Keratinocyte (primary cell): ENCODE measurements around the gene MFN1. TPM values are rescaled to one million over a fixed set of nuclear protein-coding genes. Genes with fewer than 3 reads are reported as not detected.

ENCODE experiments used
- DNase-seq: peaks from one replicate; pipeline ENCODE4 v3.0.0-alpha.2; 2011; ENCODE audit warnings: low read depth, missing footprints, low spot score
- FAIRE-seq: peaks from 2 replicates; lab custom pipeline; 2011; peaks lifted over from hg19 to GRCh38; lab: Jason Lieb, UNC
- H2AFZ ChIP-seq: 2 replicates; pipeline ENCODE4 v1.6.0; 2012; ENCODE audit warnings: low read length, control low read depth, inconsistent platforms; ENCODE audit not compliant: control insufficient read depth
- H3K27ac ChIP-seq: 2 replicates; pipeline ENCODE4 v1.5.1; 2011; ENCODE audit warnings: low read length; ENCODE audit not compliant: control insufficient read depth, insufficient read depth
- H3K27me3 ChIP-seq: 3 replicates; pipeline ENCODE4 v1.6.0; 2011; ENCODE audit warnings: low read length; ENCODE audit not compliant: control insufficient read depth, insufficient read depth; ENCODE audit errors: extremely low read depth
- H3K36me3 ChIP-seq, 2 experiments: 2 replicates in 1 of 2; 3 replicates in 1 of 2; pipeline ENCODE4 v1.5.1; 2011; ENCODE audit warnings: low read length in 2 of 2, mild to moderate bottlenecking in 1 of 2; ENCODE audit not compliant: control insufficient read depth in 2 of 2, insufficient read depth in 2 of 2; ENCODE audit errors: extremely low read depth in 1 of 2
- H3K4me1 ChIP-seq: 3 replicates; pipeline ENCODE4 v1.5.1; 2011; ENCODE audit warnings: low read length; ENCODE audit not compliant: control insufficient read depth, insufficient read depth; ENCODE audit errors: extremely low read depth
- H3K4me2 ChIP-seq: 3 replicates; pipeline ENCODE4 v1.6.0; 2011; ENCODE audit warnings: low read depth, low read length; ENCODE audit not compliant: control insufficient read depth, insufficient read depth; ENCODE audit errors: extremely low read depth
- H3K4me3 ChIP-seq, 3 experiments: fragments of 200-600 bp in 1 of 3; sonication (generic) in 1 of 3; 2 replicates in 2 of 3; 3 replicates in 1 of 3; pipeline ENCODE4 v1.5.1; 2011 to 2016; ENCODE audit warnings: low read length in 3 of 3, mild to moderate bottlenecking in 3 of 3, control low read depth in 2 of 3, inconsistent platforms in 1 of 3, low read depth in 1 of 3, mixed read lengths in 1 of 3, mixed run types in 1 of 3, moderate library complexity in 1 of 3; ENCODE audit not compliant: control insufficient read depth in 2 of 3, insufficient read depth in 2 of 3; ENCODE audit errors: extremely low read depth in 1 of 3
- H3K79me2 ChIP-seq: 2 replicates; pipeline ENCODE4 v1.6.0; 2012; ENCODE audit warnings: low read length; ENCODE audit not compliant: control insufficient read depth, insufficient read depth
- H3K9ac ChIP-seq: 3 replicates; pipeline ENCODE4 v1.6.0; 2011; ENCODE audit warnings: low read length; ENCODE audit not compliant: control insufficient read depth, insufficient read depth; ENCODE audit errors: extremely low read depth
- H3K9me1 ChIP-seq: 3 replicates; pipeline ENCODE4 v1.6.0; 2011; ENCODE audit warnings: low read length; ENCODE audit not compliant: control insufficient read depth, insufficient read depth; ENCODE audit errors: extremely low read depth
- H3K9me3 ChIP-seq: 2 replicates; pipeline ENCODE4 v1.5.1; 2012; ENCODE audit warnings: low read depth, low read length; ENCODE audit not compliant: control insufficient read depth
- H4K20me1 ChIP-seq: 3 replicates; pipeline ENCODE4 v1.6.0; 2011; ENCODE audit warnings: low read length; ENCODE audit not compliant: control insufficient read depth, insufficient read depth; ENCODE audit errors: extremely low read depth
- EZH2 ChIP-seq: IDR thresholded peaks from one replicate; pipeline ENCODE4 v1.6.1; 2012; ENCODE audit warnings: inconsistent platforms, mild to moderate bottlenecking, low read length, moderate library complexity
- dilution Hi-C: fragments of 300-500 bp; cut with MboI; formaldehyde crosslinking; loops from one replicate; pipeline ENCODE4 v1.7.0; 2020; ENCODE audit warnings: low sequenced_read_pairs; ENCODE audit not compliant: extremely low pct_ligation_motif_present
- polyA plus RNA-seq, 5 experiments: library from polyadenylated mRNA; depleted of rRNA in 3 of 5; stranded (reverse) in 3 of 5; stranded (forward) in 1 of 5; unstranded in 1 of 5; fragments of >200 nt; gene quantifications; 1 replicate in 1 of 5; 2 replicates in 3 of 5; 3 replicates in 1 of 5; pipeline versions ENCODE4 v1.2.1 to v1.2.3, GENCODE V29; 2011 to 2012; ENCODE audit warnings: missing spikeins in 2 of 5, low read depth in 1 of 5, low replicate concordance in 1 of 5
- TF ChIP-seq, protein P1 (sequence below), 3 experiments: IDR thresholded peaks in 1 of 3; conservative IDR thresholded peaks in 1 of 3; optimal IDR thresholded peaks in 1 of 3; 2 replicates in 2 of 3; 3 replicates in 1 of 3; pipeline versions ENCODE3 to v1.5.1; 2011; ENCODE audit warnings: low read length in 3 of 3, mild to moderate bottlenecking in 3 of 3, moderate library complexity in 2 of 3, control low read depth in 1 of 3, inconsistent platforms in 1 of 3; ENCODE audit not compliant: insufficient read depth in 2 of 3; ENCODE audit errors: extremely low read depth in 1 of 3

Gene MFN1
- polyA plus RNA-seq, 1 donor (not counting 4 experiments of a cell fraction or from before 2014, with no cell fraction given), result 50.2 TPM

DNA sequence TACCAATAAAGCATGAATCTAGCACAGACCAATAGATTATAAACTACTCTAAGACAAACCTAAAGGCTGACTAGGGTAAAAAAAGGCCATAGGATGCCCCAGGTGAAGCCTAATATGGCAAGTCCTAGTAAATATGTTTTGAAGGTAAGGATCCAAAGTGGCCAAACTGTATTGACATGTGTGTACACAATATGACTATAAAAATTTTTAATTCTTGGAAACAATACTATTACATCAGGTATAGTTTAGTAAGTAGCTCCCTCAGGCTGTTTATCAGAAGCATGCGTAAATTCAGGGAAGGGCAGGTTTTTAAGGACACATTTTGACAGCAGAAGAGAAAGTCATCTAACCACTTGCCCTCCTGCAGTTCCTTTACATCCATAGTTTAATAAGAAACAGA is 84.9 kb downstream of the MFN1 start:
- Histone ChIP-seq H3K4me2 (no peak overlapping the region), H3K9ac (no peak overlapping the region), H3K27me3 (no peaks in the 10 kb centered on the region), H3K79me2 (peaks cover 64% of the 10 kb centered on the region), H3K9me1 (peaks cover 4% of the 10 kb centered on the region), H3K27ac (no peak overlapping the region), H2AFZ (no peak overlapping the region), H3K4me3 (no peak overlapping the region), H3K9me3 (no peaks in the 10 kb centered on the region), H3K4me1 (peaks cover 13% of the 10 kb centered on the region), H3K36me3 (no peaks in the 10 kb centered on the region), H4K20me1 (no peaks in the 10 kb centered on the region)
- FAIRE-seq, result no peak
- TF ChIP-seq, protein P1, sequence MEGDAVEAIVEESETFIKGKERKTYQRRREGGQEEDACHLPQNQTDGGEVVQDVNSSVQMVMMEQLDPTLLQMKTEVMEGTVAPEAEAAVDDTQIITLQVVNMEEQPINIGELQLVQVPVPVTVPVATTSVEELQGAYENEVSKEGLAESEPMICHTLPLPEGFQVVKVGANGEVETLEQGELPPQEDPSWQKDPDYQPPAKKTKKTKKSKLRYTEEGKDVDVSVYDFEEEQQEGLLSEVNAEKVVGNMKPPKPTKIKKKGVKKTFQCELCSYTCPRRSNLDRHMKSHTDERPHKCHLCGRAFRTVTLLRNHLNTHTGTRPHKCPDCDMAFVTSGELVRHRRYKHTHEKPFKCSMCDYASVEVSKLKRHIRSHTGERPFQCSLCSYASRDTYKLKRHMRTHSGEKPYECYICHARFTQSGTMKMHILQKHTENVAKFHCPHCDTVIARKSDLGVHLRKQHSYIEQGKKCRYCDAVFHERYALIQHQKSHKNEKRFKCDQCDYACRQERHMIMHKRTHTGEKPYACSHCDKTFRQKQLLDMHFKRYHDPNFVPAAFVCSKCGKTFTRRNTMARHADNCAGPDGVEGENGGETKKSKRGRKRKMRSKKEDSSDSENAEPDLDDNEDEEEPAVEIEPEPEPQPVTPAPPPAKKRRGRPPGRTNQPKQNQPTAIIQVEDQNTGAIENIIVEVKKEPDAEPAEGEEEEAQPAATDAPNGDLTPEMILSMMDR (optimal IDR thresholded peaks at IDR 0.05 in 1 of 3, IDR thresholded peaks at IDR 0.05 in 1 of 3, conservative IDR thresholded peaks at IDR 0.05 in 1 of 3; ENCODE audit: extremely low read depth in 1 of 3, insufficient read depth in 2 of 3, low read length in 3 of 3), result no peak
- TF ChIP-seq EZH2, result no peak
- DNase-seq, result no peak
- dilution Hi-C loops, result no loop called here

DNA sequence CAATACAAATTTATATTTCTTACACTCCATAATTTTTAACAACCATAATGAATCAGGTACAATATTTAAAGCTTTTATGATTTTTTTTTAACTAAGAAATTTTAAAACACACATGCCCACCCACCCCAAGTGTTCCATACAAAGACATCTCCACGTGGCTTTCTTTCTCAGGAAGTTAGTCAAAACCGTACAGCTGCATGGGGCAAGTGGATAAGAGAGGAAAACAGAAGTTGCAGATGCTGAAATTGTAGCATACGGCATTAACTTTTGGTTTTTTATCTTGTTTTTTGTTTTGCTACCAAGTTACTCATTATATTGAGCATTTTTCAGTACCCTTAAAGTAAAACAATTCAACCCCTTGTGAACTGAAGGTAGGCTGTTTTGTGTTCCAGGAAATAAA is 89.0 kb downstream of the MFN1 start:
- no peak for TF ChIP-seq EZH2
- TF ChIP-seq, protein P1 (optimal IDR thresholded peaks at IDR 0.05 in 1 of 3, IDR thresholded peaks at IDR 0.05 in 1 of 3, conservative IDR thresholded peaks at IDR 0.05 in 1 of 3; ENCODE audit: extremely low read depth in 1 of 3, insufficient read depth in 2 of 3, low read length in 3 of 3), result no peak
- peaks cover 2% of the 10 kb centered on the region for H3K9me1 ChIP-seq
- H3K9ac ChIP-seq, result no peak overlapping the region
- H3K4me1 ChIP-seq, result peaks cover 4% of the 10 kb centered on the region
- H3K79me2 ChIP-seq, result peaks cover 58% of the 10 kb centered on the region
- dilution Hi-C loops, result no loop called here
- FAIRE-seq (no peak), DNase-seq (no peak)
- H3K27me3 ChIP-seq, result no peaks in the 10 kb centered on the region
- H3K27ac ChIP-seq, result no peak overlapping the region
- H2AFZ ChIP-seq, result no peak overlapping the region
- H3K4me2 ChIP-seq, result no peak overlapping the region
- H3K9me3 ChIP-seq, result no peaks in the 10 kb centered on the region
- no peaks in the 10 kb centered on the region for H4K20me1 ChIP-seq
- H3K36me3 ChIP-seq, result peaks cover 0 to 6% of the 10 kb centered on the region in 2 experiments
- H3K4me3 ChIP-seq, result no peak overlapping the region
